GM19240 (cell line): ENCODE data around the gene SAXO2.
"Not testable (repeated sequence)": the region's sequence is repeated elsewhere in the genome, so short reads cannot be mapped to it uniquely, and the experiment has no call there.

ENCODE experiments used
- DNase-seq: peaks from one replicate; pipeline ENCODE4 v3.0.0; 2011; ENCODE audit warnings: low spot score; ENCODE audit not compliant: insufficient read length

The SAXO2 gene

DNA sequence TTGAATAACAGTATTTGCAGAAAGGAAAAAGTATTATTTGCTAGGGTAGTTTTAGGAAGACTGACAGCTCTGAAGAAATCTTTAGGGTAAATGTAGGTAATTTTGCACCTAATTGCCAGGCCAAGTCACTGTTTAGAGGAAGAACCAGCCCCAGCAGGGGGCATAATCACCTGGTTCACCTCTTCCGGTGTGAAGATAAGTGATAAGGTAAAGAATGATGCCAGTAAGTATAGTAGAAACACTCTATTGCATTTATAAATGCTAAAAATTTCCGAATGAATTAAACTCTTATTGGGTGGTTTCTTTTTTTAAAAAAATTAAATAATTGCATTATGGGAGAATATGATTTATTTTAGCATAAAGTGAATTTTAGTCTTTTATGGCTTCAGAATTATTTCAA is 21.8 kb downstream of the SAXO2 start:
- not testable (repeated sequence) for DNase-seq

DNA sequence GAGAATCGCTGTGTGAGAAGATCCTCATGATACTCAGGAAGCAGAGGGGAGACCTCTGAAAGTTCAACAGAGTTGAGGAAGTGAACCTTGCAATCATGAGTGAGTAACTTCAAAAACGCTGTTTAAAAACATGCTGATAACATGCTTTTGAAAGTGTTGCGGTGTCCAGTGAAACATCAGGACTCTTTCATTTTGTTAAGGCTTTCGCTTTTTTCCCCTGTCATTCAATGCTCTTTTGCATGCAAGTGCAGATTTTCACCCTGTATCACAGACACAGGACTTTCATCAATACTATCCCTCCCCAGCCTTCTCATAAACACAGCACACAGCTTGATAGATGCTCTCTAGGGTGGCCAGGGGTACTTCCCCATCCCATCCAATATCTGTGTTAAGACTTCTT is 23.9 kb downstream of the SAXO2 start:
- DNase-seq = not testable (repeated sequence)

DNA sequence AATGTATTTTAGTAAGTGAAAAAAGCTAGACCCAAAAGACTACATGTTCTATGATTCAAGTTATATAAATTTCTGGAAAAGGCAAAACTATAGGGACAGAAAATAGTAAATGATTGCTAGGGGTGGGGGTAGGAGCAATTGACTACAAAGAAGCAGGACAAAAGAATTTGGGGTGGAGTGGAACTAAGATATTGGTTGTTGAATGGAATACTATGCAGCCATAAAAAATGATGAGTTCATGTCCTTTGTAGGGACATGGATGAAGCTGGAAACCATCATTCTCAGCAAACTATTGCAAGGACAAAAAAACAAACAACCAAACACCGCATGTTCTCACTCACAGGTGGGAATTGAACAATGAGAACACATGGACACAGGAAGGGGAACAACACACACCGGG is 25.6 kb downstream of the SAXO2 start:
- not testable (repeated sequence) for DNase-seq

GRCh38 chr15:82292271-82292670 is 29.7 kb downstream of the SAXO2 start:
- DNase-seq = no peak

DNA sequence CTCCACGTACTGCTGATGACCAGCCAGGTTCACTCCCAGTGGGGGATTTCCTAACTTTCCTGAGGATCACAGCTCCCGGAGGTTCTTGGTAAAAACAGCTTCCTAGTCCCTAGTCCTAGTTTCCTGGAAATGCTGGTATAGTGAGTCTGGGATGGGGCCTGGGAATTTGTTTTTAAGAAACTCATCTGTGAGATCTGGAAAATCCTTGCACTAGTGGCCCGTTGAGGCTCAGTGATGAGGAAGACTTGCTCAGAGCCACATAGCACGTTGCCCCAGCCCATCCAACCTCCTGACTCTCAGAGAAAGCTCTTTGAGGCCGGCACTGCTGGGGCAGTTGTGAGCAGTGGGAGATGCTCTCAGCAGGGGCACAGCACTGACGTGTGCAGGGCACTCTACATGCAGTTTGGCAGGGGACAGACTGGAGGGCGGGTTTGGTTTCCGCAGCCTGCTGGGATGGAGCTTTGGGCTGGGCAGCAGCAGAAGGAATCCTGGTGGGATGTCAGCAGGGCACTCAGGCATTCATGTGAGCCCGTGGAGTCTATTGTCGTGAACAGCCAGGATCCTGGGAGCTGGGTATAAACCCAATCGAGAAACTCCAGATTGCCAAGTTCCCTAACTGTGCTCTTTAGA is 31.6 kb downstream of the SAXO2 start:
- no peak for DNase-seq

GRCh38 chr15:82297546-82297945 is 34.9 kb downstream of the SAXO2 start:
- DNase-seq = no peak

GRCh38 chr15:82298032-82298431 is 35.4 kb downstream of the SAXO2 start:
- no peak for DNase-seq

DNA sequence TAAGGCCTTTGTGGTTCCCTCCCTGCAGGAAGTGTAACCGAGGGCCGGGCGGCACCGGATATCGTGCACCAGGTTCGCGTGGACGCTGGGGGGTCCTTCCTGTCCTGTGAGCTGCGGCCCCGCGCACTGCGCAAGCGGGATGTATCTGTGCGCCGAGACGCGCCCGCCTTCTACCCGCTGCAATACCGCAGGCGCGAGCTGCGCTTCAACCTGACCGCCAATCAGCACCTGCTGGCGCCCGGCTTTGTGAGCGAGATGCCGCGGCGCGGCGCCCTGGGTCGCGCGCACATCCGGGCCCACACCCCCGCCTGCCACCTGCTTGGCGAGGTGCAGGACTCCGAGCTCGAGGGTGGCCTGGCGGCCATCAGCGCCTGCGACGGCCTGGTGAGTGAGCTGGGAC is 35.9 kb downstream of the SAXO2 start:
- no peak for DNase-seq

DNA sequence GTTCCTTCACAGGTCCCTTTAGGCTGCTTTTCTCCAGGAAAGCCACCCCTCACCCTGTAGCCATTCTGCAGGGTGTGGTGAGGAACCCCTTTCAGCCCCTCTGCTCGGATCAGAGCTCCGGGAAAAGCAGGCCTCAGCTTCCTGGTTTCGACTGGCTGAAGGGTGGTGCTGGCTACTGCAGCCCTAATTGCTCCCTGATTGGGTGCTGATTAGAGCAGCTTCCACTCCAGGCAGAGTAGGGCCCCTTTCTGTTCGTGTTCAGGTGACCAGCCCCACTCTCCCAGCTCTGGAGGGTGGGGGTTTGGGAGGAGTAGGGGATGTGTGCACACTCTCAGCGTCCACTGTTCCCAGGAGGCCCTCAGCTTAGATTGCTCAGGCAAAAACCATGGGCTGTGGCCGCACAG is 36.9 kb downstream of the SAXO2 start:
- DNase-seq = not testable (repeated sequence)

DNA sequence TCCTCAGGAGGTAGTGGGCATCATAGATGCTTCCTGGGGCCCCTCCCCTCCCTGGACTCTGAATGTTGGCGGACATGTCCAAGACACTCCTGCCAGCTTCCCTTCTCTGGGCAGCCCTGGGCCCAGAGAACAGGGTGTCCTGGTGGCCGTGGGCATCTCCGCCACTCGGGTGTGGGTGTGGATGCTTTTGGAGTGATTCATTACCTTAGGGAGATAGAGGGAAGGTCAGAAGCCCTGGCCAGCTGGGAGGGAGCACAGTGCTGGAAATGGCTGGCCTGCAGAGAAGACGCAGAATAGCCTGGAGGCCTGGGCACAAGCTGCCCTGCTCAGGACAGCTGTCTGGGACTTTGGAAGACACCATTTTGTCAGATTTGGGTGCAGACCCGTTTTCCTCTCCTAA is 37.7 kb downstream of the SAXO2 start:
- DNase-seq = not testable (repeated sequence)

DNA sequence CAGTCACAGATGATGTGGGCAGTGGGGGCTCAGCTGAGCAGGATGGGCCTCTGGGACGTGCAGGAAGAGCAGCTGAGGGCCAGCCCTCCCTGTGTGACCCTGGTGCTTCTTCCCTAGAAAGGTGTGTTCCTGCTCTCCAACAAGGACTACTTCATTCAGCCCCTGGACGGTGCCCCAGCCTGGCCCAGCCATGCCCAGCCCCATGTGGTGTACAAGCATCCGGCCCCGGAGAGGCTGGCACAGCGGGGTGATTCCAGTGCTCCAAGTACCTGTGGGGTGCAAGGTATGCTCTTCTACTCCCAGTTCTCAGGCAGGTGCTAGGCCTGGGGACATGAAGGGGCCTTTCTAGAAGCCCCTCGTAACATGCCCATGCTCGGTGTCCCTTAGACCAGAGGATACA is 38.3 kb downstream of the SAXO2 start:
- DNase-seq = no peak

- DNase-seq = no peak
These were observed 38.8 kb downstream of the SAXO2 start for GRCh38 chr15:82301296-82302016.

DNA sequence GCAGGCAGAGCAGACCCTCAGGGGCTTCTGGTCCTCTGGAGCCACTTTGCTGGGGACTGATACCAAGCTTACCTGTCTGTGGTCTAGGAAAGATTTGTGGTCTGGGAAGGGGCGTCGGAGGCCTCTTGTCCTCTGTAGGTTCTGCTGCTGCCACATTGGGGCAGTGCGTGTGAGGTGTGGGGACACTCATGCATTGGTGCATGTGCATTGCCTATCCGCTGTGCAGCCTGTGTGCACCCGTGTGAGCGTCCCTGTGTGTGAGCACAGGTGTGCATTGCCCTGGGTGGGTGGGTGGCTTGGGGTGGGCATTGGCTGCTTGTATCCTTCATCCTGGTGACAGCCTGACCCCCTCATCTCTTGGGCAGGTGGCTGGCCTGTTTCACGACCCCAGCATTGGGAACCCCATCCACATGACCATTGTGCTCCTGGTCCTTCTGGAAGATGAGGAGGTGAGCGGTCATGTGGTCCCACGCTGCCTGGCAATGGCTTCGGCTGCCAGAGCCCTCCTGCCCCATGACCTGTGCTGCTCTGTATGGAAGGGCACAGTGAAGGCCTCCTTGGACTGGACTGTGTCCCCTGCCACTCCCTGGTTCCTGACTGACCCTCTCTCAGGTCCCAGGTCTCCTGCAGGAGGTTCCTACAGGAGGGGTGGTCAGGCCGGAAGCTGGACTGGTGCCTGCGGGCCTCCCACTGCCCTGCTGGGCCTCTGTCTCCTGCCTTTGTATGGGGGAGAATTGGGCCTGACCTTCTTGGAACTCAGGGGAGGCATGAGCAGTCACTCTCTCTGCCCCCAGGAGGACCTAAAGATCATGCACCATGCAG is 41.5 kb downstream of the SAXO2 start:
- DNase-seq = no peak

GRCh38 chr15:82304778-82305090 is 42.1 kb downstream of the SAXO2 start:
- no peak for DNase-seq

DNA sequence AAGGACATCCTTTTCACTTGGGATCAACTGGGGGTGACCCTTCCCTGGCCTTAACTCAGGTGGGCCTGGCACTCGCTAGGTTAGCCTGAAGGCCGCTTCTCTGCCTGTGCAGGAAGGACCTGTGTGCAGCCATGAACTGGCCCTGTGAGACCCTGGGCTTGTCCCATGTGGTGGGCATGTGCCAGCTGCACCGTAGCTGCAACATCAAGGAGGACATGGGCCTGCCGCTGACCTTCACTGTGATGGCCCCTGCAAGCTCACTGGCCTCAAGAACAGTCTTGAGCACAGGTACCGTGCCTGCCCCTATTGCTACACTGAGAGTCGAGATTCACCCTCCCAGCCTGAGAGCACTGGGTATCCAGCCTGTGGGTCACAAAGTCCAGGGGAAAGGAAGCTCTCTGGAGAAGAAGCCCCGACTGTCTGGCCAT is 43.0 kb downstream of the SAXO2 start:
- DNase-seq = no peak

DNA sequence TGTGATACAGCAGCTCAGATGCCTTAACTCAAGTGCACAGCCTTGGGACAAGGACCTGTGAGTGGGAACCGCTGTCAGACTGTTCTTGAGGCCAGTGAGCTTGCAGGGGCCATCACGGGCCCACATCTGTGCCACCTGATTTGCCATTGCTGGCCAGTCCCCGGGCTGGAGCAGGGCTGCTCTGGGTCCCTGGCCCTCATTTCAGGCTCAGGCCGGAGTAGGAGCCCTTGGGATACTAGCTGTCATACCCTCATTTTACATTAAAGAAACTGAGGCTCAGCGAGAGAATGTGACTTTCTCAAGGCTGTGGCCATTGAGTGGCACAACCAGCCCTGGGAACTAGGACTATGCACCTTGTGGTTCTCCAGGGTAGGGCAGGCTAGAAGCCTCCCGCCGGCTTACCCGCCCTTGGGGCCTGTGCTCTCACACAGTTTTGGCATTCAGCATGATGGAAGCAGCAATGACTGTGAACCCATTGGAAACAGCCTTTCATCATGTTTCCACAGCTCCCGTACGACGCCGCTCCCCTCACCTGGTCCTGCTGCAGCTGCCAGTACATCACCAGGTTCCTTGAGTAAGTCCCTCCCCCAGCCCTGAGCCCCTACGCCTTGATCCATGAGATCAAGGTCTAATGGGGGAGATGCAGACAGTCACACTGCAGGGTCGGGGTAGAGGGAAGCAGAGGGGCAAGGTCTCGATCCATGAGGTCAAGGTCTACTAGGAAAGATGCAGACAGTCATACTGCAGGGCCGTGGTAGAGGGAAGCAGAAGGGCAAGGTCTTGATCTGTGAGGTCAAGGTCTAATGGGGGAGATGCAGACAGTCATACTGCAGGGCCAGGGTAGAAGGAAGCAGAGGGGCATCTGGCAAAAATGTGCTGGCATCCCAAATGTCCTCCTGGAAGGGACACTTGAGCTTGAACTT is 44.4 kb downstream of the SAXO2 start:
- no peak for DNase-seq

DNA sequence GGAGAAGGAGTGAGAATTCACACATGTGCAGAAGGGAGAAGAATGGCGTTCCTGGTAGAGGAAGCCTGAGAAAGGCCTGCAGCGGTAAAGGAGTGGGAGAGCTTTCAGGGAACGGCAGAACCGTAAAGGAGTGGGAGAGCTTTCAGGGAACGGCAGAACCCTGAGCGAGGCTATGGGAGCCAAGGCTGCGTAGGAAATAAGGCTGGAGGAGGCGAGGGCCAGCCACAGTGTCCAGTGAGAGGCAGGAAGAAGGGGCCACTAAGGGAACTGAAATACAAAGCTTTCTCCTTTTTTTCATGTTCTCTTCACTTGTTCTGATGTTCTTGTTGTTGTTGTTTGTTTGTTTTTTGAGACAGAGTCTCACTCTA is 45.1 kb downstream of the SAXO2 start:
- DNase-seq = no peak

DNA sequence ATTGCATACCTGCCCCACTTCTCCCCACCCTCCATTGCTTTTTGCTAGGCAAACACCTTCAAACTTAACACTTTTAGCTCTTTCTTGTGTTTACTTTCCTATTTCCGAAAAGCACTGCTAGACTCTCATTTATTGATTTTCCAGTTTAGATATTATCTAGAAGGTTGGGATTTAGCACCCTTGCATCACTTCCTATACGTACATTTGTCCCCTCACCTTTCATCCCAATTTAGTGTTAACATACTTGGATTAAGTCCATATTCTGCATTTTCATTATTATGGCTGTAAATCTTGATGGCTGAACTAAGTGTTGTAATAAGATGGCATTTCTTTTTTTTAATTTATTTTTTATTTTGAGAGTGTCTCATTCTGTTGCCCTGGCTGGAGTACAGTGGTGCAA is 47.2 kb downstream of the SAXO2 start:
- no peak for DNase-seq

DNA sequence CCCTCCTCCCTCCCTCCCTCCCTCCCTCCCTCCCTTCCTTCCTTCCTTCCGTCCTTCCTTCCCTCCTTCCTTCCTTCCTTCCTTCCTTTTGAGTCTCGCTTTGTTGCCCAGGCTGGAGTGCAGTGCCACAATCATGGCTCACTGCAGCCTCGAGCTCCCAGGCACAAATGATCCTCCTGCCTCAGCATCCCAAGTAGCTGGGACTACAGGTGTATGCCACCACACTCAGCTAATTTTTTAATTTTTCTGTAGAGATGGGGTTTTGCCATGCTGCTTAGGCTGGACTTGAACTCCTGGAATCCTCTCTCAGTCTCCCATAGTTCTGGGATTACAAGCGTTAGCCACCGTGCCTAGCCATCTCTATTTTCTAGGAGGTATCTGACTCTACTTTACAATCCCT is 48.7 kb downstream of the SAXO2 start:
- DNase-seq = not testable (repeated sequence)

DNA sequence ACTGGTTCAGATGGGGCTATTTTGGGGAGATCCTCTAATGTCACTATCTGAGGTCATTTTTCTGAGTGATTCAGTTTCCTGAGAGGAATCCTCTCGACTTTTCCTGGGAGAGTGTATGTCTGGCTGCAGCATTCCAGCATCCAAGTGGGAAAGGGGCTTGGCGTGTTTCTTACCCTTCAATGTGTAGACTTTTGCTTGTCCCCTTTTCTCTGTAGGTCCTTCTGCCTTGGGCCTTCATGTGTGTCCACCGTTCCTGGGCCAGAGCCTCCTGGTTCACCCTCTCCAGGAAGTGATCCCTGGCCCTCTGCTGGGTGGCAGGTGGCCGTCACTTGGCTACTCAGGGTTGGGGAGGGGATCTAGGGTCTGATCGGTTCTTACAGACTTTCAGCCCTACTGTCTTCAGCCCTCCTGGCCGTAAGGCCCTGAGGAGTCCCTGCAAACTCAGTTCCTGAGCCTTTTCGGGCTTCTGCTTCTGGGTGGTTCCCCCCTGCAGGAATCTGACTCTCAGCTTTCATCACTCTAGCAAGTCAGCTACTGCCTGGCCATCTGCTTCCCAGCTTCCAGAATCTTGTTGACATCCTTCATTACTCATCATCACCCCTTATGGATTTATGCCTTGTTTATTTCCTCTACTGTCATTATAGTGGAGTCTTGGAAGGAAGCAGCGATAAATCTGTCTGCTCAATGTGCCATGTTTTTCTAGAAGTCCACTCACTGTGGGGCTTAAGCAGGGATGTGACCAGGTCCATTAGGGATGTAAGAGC is 50.1 kb downstream of the SAXO2 start:
- no peak for DNase-seq

DNA sequence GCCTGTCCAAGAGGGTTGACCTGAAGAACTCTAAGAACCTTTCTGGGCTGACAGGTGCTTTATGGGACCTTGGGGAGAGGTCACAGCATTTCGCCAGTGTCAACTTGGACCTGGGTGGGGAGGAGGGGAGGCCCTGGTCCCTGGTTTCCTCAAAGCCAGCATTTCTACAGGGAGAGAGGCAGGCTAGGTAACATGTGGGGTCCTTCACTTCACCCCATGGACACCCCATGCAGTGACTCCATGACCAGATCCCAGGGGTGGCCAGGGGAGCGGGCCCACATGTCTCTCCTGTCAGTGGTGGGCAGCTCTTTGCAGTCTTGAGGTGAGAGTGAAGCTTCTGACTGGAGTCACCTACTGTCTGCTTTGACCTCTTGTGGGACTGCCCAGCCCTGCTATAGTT is 50.8 kb downstream of the SAXO2 start:
- DNase-seq = no peak
